HG03520 (cell line): ENCODE data around the gene TYSND1.
"Not testable (repeated sequence)": the region's sequence is repeated elsewhere in the genome, so short reads cannot be mapped to it uniquely, and the experiment has no call there.

Experiments
- ATAC-seq: cut with Tn5 transposase; IDR thresholded peaks from one replicate; pipeline ENCODE4 v1.9.1; 2021; ENCODE audit warnings: mild to moderate bottlenecking, moderate library complexity; ENCODE audit not compliant: unreplicated experiment

TYSND1 gene

GRCh38 chr10:70112071-70112470 lies 34.4 kb downstream of the TYSND1 start:
- ATAC-seq, result no peak

DNA sequence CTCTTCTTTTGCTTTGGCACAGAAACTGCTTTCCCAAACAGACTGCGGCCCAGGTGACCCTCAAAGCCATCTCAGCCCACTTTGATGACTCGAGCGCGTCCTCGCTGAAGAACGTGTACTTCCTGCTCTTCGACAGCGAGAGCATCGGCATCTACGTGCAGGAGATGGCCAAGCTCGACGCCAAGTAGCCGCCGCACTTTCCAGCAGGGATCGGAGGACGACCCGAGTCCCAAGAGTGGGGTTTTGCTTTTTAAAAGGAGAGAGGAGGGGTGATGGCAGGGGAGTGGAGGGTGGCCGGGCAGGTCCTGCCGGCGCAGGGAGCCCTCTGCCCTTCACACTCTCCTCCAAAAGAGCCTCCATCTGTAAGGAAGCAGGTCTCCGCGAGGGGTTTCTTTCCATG lies 35.0 kb downstream of the TYSND1 start:
- no peak for ATAC-seq

- ATAC-seq, result no peak
These were observed 37.3 kb downstream of the TYSND1 start for GRCh38 chr10:70109064-70109729.

- ATAC-seq, result no peak
These were observed 39.3 kb downstream of the TYSND1 start for GRCh38 chr10:70106958-70107791.

DNA sequence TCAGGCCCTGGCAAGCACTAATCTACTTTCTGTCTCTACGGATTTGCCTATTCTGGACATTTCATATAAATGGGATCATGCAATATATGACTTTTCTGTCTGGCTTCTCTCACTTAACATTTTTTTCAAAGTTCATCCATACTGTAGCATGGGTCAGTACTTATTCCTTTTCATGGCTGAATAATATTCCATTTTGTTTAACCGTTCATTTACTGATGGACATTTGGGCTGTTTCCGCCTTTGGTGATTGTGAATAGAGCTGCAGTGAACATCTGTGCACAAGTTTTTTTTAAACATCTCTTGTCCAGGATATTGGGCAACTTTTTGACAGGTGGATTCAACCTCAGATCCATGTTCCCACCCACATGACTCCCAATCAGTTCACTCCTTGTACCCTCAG lies 44.8 kb downstream of the TYSND1 start:
- no peak for ATAC-seq

DNA sequence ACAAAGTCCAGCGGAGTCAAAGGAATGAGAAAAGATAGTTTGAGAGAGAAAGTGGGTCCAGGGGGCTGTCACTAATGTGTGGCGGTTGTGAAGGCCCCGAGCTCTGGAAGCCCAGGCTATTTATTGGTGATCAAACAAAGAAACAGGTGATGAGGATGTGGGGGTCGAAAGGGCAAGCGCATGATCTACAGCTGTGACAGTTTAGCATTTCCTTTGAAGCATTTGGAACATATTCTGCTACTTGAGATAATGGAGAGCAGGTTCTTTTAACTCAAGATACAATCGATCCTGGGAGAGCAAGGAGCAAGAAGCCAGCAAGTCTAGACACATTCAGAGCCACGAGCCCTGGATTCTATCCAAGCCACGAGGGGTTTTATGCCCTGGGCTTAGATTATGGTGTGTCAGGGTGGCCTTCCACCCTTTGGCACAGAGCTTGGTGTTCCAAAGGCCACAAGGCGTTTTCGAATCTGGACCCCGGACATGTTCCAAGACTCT lies 45.4 kb downstream of the TYSND1 start:
- ATAC-seq, result not testable (repeated sequence)

DNA sequence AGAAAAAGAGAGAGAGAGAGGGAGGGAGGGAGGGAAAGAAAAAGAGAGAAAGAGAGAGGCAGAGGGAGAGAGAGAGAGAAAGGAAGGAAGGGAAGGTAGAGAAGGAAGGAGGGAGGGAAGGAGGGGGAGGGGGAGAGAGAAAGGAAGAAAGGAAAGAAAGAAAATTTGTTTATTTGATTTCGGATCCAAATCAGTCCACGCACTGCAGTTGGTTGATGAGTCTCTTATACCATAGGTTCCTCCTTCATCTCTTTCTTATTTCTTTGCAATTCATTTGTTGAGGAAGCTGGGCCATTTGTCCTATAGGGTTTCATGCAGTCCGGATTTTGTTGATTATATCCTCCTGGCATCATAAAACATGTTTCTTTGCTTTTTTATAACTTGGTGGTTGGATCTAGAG lies 48.2 kb downstream of the TYSND1 start:
- no peak for ATAC-seq

DNA sequence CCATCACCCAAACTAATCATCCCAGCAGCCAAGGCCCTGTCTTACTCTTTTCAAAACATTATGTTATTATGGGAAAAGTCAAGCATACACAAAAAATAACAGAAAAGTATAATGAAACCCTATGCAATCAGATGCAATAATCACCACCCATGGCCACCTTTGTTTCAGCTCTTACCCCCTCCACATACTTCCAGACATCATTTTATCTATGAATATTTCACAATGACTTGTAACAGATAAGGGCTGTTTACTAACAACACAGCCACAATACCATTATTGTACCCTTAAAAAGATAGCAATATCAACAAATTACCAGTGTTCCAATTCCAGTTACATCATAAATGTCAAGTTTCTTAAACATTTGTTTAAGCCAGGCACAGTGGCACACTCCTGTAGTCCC lies 49.0 kb downstream of the TYSND1 start:
- ATAC-seq, result no peak

GRCh38 chr10:70096705-70097420 lies 49.6 kb downstream of the TYSND1 start:
- ATAC-seq, result no peak

DNA sequence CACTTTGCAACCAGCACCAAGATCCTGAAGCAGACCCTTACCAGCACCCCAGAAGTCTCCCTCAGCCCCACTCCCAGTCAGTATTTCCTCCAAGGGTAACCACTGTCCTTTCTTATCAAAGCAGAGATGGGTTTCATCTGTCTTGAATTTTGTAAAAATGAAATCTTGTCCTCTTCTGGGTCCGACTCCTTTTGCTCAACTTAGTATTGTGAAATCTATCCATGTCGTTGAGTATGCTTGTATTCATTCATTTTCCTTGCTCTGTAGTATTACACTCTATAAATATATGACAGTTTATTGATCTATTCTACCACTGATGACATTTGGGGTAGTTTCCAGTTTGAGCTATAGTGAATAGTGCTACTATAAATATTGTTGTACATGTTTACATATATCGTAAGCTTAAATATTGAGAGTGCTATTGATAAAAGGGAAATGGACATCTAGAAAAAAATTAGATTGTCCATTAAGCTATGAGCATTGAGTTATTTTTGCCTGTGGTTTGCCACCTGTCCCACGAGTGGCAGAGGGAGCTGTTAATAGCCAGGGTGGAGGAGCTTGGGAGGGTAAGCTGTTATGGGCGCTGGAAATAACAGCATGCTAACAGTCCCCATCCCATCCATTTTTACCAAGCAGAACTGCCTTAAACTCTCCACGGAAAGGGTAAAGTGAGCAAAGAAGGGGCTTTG lies 50.3 kb downstream of the TYSND1 start:
- no peak for ATAC-seq

GRCh38 chr10:70094250-70094649 lies 52.2 kb downstream of the TYSND1 start:
- no peak for ATAC-seq

DNA sequence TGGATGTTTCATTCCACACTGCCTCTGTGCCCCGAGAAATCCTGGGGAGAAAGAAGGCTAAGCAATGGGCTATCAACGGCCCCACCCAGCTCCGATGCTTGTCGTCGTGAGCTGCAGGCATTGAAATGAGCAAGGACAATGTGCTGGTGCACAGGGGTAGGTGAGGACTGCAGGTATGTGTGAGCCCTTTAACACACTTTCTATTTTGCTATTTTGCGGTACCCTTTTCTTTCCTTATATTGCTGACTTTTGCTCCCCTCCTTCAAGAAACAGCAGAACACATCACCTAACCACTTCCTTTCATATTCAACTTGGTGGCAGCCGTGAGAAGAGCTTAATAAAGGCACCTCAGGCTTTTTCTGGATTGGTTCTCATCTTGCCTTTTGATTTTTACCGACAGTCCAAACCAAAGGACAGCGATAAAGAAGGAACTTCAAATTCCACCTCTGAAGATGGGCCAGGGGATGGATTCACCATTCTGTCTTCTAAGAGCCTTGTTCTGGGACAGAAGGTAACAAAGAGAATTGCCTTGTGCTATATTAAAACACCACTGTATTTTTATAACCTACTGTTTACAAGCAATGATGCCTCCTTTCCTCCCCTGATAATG lies 53.1 kb downstream of the TYSND1 start:
- ATAC-seq, result no peak

- no peak for ATAC-seq
These were observed 54.1 kb downstream of the TYSND1 start for GRCh38 chr10:70092389-70092718.

DNA sequence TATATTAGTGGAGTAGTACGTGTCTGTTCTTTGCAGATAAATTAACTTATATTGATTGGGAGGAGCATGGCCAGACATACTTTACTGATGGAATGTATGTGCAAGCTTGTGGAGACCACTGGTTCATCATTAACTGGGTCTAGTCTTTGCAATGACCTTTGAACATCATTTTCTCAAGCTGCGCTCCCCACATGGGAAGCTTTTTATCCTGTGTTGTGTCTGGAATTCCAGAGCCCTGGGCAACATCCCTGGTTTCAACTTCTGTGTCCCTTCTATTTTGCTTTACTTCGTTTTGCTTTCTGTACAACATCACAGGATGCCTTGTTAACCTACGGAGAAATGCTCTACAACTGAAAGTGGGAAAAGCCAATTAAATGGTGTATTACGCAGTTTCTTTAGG lies 55.5 kb downstream of the TYSND1 start:
- ATAC-seq, result no peak

- ATAC-seq, result no peak
These were observed 56.5 kb downstream of the TYSND1 start for GRCh38 chr10:70090013-70090412.

DNA sequence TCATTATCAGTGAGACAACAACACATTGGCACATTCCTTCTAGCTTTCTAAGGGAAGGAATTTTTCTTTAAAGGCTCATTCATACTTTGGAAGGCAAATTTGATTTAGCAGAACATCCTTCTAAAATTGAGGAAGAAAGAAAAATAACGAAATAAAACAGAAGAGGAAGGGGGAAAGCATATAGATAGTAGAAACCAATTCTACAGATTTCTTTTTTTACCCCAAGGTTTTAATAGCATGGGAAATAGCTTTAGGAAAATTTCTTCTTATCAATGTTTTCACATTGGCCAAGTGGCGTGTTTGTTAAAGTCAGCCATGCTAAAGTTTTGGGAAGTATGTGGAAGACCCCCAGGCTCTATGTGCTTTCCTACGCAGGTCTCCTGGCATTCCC lies 58.2 kb downstream of the TYSND1 start:
- ATAC-seq, result no peak
